H1 (cell line): ENCODE results near the gene OR52K1. TPM values are rescaled to one million over a fixed set of nuclear protein-coding genes. Genes with fewer than 3 reads are reported as not detected.

ENCODE experiments used
- CTCF ChIA-PET: fragments of 300-600 bp; sonication (Branson Sonifier 250); formaldehyde crosslinking; loops from one replicate; lab custom pipeline; 2021; ENCODE audit not compliant: partially characterized antibody; lab: Charles Lee
- POLR2A ChIA-PET: fragments of 300-600 bp; sonication (Branson Sonifier 250); formaldehyde crosslinking; loops from one replicate; lab custom pipeline; 2021; ENCODE audit warnings: inconsistent platforms; ENCODE audit not compliant: partially characterized antibody; lab: Charles Lee
- DNase-seq, 2 experiments: peaks; one replicate each; pipeline versions ENCODE4 v3.0.0 to v3.0.0-alpha.2; 2010 to 2022; ENCODE audit warnings: low spot score in 2 of 2, low read depth in 1 of 2, mixed read lengths in 1 of 2
- FAIRE-seq: peaks from 2 replicates; lab custom pipeline; 2011; peaks lifted over from hg19 to GRCh38; lab: Jason Lieb, UNC
- H2AFZ ChIP-seq: 2 replicates; pipeline ENCODE4 v1.8.1; 2012; ENCODE audit warnings: low read length, inconsistent platforms
- H2AK5ac ChIP-seq: 2 replicates; pipeline ENCODE4 v1.6.1; 2013; ENCODE audit warnings: low read depth, low read length
- H2BK120ac ChIP-seq: replicated peaks from 2 replicates; pipeline ENCODE3; 2013; ENCODE audit warnings: low read depth, low read length, inconsistent platforms
- H2BK12ac ChIP-seq: 2 replicates; pipeline ENCODE4 v1.6.1; 2013; ENCODE audit warnings: low read depth, low read length
- H2BK15ac ChIP-seq: 2 replicates; pipeline ENCODE4 v1.6.1; 2013; ENCODE audit warnings: low read length
- H2BK20ac ChIP-seq: 2 replicates; pipeline ENCODE4 v1.6.1; 2013; ENCODE audit warnings: low read length
- H2BK5ac ChIP-seq: 2 replicates; pipeline ENCODE4 v1.6.1; 2013; ENCODE audit warnings: low read depth, low read length
- H3K14ac ChIP-seq: 2 replicates; pipeline ENCODE4 v1.6.1; 2013; ENCODE audit warnings: inconsistent platforms; ENCODE audit not compliant: insufficient read length
- H3K18ac ChIP-seq: 2 replicates; pipeline ENCODE4 v1.6.1; 2013; ENCODE audit warnings: low read length; ENCODE audit errors: extremely low read depth
- H3K23ac ChIP-seq: 2 replicates; pipeline ENCODE4 v1.6.1; 2013; ENCODE audit warnings: inconsistent platforms; ENCODE audit not compliant: insufficient read length
- H3K23me2 ChIP-seq: 2 replicates; pipeline ENCODE4 v1.6.1; 2013; ENCODE audit warnings: low read depth, low read length
- H3K27ac ChIP-seq: 2 replicates; pipeline ENCODE4 v1.6.1; 2011; ENCODE audit warnings: low read depth, low read length, inconsistent platforms
- H3K27me3 ChIP-seq, 4 experiments: replicated peaks in 1 of 4; 1 replicate in 1 of 4; 2 replicates in 3 of 4; pipeline versions ENCODE4 v1.6.1 to v1.8.1; 2011 to 2013; ENCODE audit warnings: low read length in 3 of 4, mild to moderate bottlenecking in 3 of 4, inconsistent platforms in 2 of 4, mixed read lengths in 2 of 4, moderate library complexity in 1 of 4; ENCODE audit not compliant: control insufficient read depth in 3 of 4, insufficient read depth in 3 of 4; ENCODE audit errors: extremely low read depth in 1 of 4
- H3K36me3 ChIP-seq, 4 experiments: 2 replicates each; pipeline versions ENCODE4 v1.6.1 to v1.8.1; 2011 to 2013; ENCODE audit warnings: mild to moderate bottlenecking in 4 of 4, low read length in 3 of 4, moderate library complexity in 2 of 4, control low read depth in 1 of 4, inconsistent platforms in 1 of 4; ENCODE audit not compliant: insufficient read depth in 4 of 4, control insufficient read depth in 2 of 4
- H3K4ac ChIP-seq: replicated peaks from 2 replicates; pipeline ENCODE3; 2013; ENCODE audit warnings: low read length, low read depth, mixed read lengths, inconsistent platforms; ENCODE audit not compliant: insufficient read length
- H3K4me1 ChIP-seq, 4 experiments: replicated peaks in 1 of 4; 1 replicate in 1 of 4; 2 replicates in 3 of 4; pipeline versions ENCODE4 v1.6.1 to v1.8.1; 2011 to 2013; ENCODE audit warnings: low read length in 3 of 4, inconsistent platforms in 2 of 4, mixed read lengths in 1 of 4; ENCODE audit not compliant: insufficient read depth in 4 of 4, control insufficient read depth in 3 of 4
- H3K4me2 ChIP-seq, 2 experiments: 2 replicates each; pipeline versions ENCODE4 v1.6.1 to v1.8.1; 2011 to 2013; ENCODE audit warnings: low read depth in 2 of 2, low read length in 2 of 2, control low read depth in 1 of 2, inconsistent platforms in 1 of 2, mild to moderate bottlenecking in 1 of 2; ENCODE audit not compliant: insufficient read depth in 1 of 2
- H3K4me3 ChIP-seq, 4 experiments: fragments of 200-600, 300-600 bp in 1 of 4; sonication (generic), shearing (Covaris generic), sonication (Bioruptor Twin) in 1 of 4; 2 replicates each; pipeline versions ENCODE4 v1.5.1 to v1.8.1; 2011 to 2016; ENCODE audit warnings: low read length in 4 of 4, low read depth in 3 of 4, control low read depth in 2 of 4, inconsistent platforms in 2 of 4, mild to moderate bottlenecking in 2 of 4, mixed read lengths in 1 of 4, moderate library complexity in 1 of 4; ENCODE audit not compliant: insufficient read depth in 2 of 4; ENCODE audit errors: extremely low read depth in 1 of 4
- H3K56ac ChIP-seq: replicated peaks from 2 replicates; pipeline ENCODE3; 2013; ENCODE audit warnings: low read depth, mild to moderate bottlenecking, mixed read lengths, low read length, inconsistent platforms; ENCODE audit not compliant: insufficient read length
- H3K79me1 ChIP-seq: 2 replicates; pipeline ENCODE4 v1.6.1; 2013; ENCODE audit warnings: low read depth, low read length, control low read depth
- H3K79me2 ChIP-seq, 2 experiments: 2 replicates each; pipeline versions ENCODE4 v1.6.1 to v1.8.1; 2012 to 2013; ENCODE audit warnings: low read length in 2 of 2, mild to moderate bottlenecking in 2 of 2, inconsistent platforms in 1 of 2; ENCODE audit not compliant: insufficient read depth in 2 of 2, control insufficient read depth in 1 of 2
- H3K9ac ChIP-seq, 4 experiments: replicated peaks in 1 of 4; 1 replicate in 1 of 4; 2 replicates in 3 of 4; pipeline versions ENCODE4 v1.6.1 to v1.8.1; 2011 to 2013; ENCODE audit warnings: low read depth in 3 of 4, low read length in 3 of 4, control low read depth in 2 of 4, mild to moderate bottlenecking in 2 of 4, moderate library complexity in 2 of 4, inconsistent platforms in 1 of 4; ENCODE audit errors: extremely low read depth in 1 of 4
- H3K9me3 ChIP-seq, 2 experiments: 2 replicates each; pipeline versions ENCODE4 v1.6.1 to v1.8.1; 2012 to 2013; ENCODE audit warnings: mild to moderate bottlenecking in 2 of 2, moderate library complexity in 2 of 2, control low read depth in 1 of 2, inconsistent platforms in 1 of 2, low read depth in 1 of 2, low read length in 1 of 2, mixed read lengths in 1 of 2; ENCODE audit not compliant: insufficient read depth in 2 of 2
- H4K20me1 ChIP-seq, 2 experiments: replicated peaks in 1 of 2; 2 replicates each; pipeline versions ENCODE3 to v1.8.1; 2011 to 2013; ENCODE audit warnings: inconsistent platforms in 2 of 2, low read length in 2 of 2, mild to moderate bottlenecking in 1 of 2; ENCODE audit not compliant: insufficient read depth in 2 of 2, control insufficient read depth in 1 of 2
- H4K5ac ChIP-seq: 2 replicates; pipeline ENCODE4 v1.6.1; 2013; ENCODE audit warnings: low read length, low read depth, mixed read lengths, inconsistent platforms; ENCODE audit not compliant: insufficient read length
- H4K8ac ChIP-seq: 2 replicates; pipeline ENCODE4 v1.8.0; 2013; ENCODE audit warnings: mild to moderate bottlenecking, moderate library complexity, low read length, inconsistent platforms; ENCODE audit not compliant: insufficient read depth; ENCODE audit errors: extremely low read depth
- H4K91ac ChIP-seq: replicated peaks from 2 replicates; pipeline ENCODE3; 2013; ENCODE audit warnings: low read length, mixed read lengths, inconsistent platforms; ENCODE audit not compliant: insufficient read length
- BRCA1 ChIP-seq: IDR thresholded peaks from 2 replicates; pipeline ENCODE4 v1.6.1; 2012; ENCODE audit warnings: low read depth, low read length, improper control_type of control experiment
- CBX8 ChIP-seq: fragments of 300-800, 300-1000 bp; sonication (generic); IDR thresholded peaks from 2 replicates; pipeline ENCODE4 v1.7.1; 2016; ENCODE audit warnings: low read depth, low read length, borderline replicate concordance
- SP4 ChIP-seq: IDR thresholded peaks from 2 replicates; pipeline ENCODE4 v1.6.1; 2012; ENCODE audit warnings: low read length, inconsistent platforms
- WGBS, 2 experiments: shearing (Covaris generic) in 1 of 2; methylation state at CpG; one replicate each; pipeline versions ENCODE4 v1.1.6 to v1.1.7; 2013 to 2015; ENCODE audit warnings: low lambda C conversion rate in 2 of 2, mixed read lengths in 2 of 2, inconsistent platforms in 1 of 2, low coverage in 1 of 2, missing lambda C conversion rate in 1 of 2; ENCODE audit not compliant: insufficient replicate concordance in 2 of 2, insufficient coverage in 1 of 2, insufficient read length in 1 of 2; ENCODE audit errors: extremely low coverage in 1 of 2, missing lambda C conversion rate in 1 of 2; 5-methylcytosine and 5-hydroxymethylcytosine counted together
- polyA plus RNA-seq, 7 experiments: library from polyadenylated mRNA; depleted of rRNA in 3 of 7; stranded (reverse) in 5 of 7; unstranded in 2 of 7; fragments of >200 nt in 5 of 7; fragments of 200-250 nt in 2 of 7; gene quantifications; 1 replicate in 5 of 7; 2 replicates in 1 of 7; 4 replicates in 1 of 7; pipeline versions ENCODE4 v1.2.1 to v1.2.3, GENCODE V29; 2011 to 2013; ENCODE audit warnings: missing spikeins in 2 of 7, mixed read lengths in 2 of 7
- total RNA-seq: library from RNA; stranded (reverse); fragmentation: NEBNext Ultra II Directional; extraction: Animal tissue kit (Norgen Biotek cat#: 25700); gene quantifications from 2 replicates; pipeline ENCODE4 v1.2.1, GENCODE V29; 2021

Gene OR52K1
- total and polyA plus RNA-seq, 2 of the 8 experiments (the other 6 are each of a cell fraction or from before 2014, with no cell fraction given) = not detected

DNA sequence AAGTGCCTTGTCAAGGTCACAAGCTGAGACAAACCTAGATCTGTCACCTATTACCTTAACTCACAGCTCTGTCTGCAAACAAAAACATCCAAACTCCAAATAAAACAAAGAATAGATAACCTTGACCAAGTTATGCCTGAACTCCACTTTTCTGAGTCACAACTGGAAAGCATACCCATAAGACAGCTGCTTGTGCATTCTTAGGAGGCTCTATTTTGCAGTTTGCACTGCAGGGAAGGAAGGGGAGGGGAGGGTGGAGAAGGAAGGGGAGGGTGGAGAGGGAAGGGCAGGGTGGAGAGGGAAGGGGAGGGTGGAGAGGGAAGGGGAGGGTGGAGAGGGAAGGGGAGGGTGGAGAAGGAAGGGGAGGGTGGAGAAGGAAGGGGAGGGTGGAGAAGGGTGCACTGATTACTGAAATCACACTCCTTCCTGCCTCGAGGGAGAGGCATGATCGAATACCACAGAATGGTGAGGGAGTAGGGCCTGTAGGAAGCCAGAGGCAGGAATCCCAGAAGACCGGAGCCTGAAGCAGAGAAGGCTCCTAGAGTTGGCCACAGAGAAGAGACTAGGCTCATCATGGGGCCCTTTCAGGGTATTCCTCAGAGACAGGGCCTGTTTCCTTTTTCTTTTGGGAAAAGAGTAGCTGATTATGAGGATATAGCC, 39.1 kb upstream of the OR52K1 start:
- Histone ChIP-seq H3K4me1 (no peaks in the 10 kb centered on the region; a peak in 1 of 7 replicates), H4K8ac (no peak overlapping the region), H2BK5ac (no peak overlapping the region), H3K23me2 (no peaks in the 10 kb centered on the region), H3K79me2 (no peaks in the 10 kb centered on the region), H2BK12ac (no peak overlapping the region), H3K4me3 (no peak overlapping the region), H2BK15ac (no peak overlapping the region), H3K4me2 (no peak overlapping the region), H3K9ac (no peak overlapping the region), H3K36me3 (no peaks in the 10 kb centered on the region), H4K91ac (no peak overlapping the region), H2AK5ac (no peak overlapping the region; the same call in 1 of the 2 replicates), H3K27me3 (no peaks in the 10 kb centered on the region), H3K79me1 (no peaks in the 10 kb centered on the region), H3K23ac (no peak overlapping the region), H3K4ac (no peak overlapping the region), H2AFZ (0 out of 2 replicates have a peak overlapping the region, but pooled peaks have one; percentile 46), H3K27ac (no peak overlapping the region), H2BK20ac (no peak overlapping the region), H3K9me3 (no peaks in the 10 kb centered on the region; a peak in 1 of 4 replicates), H3K14ac (no peak overlapping the region), H3K18ac (no peak overlapping the region), H4K5ac (no peak overlapping the region), H4K20me1 (no peaks in the 10 kb centered on the region), H3K56ac (no peak overlapping the region), H2BK120ac (no peak overlapping the region)
- ChIA-PET POLR2A (no interaction called here), CTCF (interaction anchor here (1.0 to 1.9 kb wide), 4 partner anchors 24 to 261 kb away, joined by 3 to 6 read pairs (median 3); no protein-coding TSS in a partner anchor)
- FAIRE-seq (no peak), DNase-seq (no peak)
- 100% methylated on average over 1 of the region's 3 CpGs; no CpG with 5 or more reads in 1 of the 2 experiments for WGBS, 2 experiments
- TF ChIP-seq SP4 (no peak), BRCA1 (no peak), CBX8 (no peak)
